B cell (primary cell): ENCODE results near the gene SERGEF.

Experiments
- CTCF ChIP-seq: fragments of 200-600 bp; IDR thresholded peaks from one replicate; pipeline ENCODE4 v1.8.0; 2022; ENCODE audit warnings: antibody characterized with exemption, mild to moderate bottlenecking
- EZH2 ChIP-seq: IDR thresholded peaks from 2 replicates; pipeline ENCODE4 v1.6.1; 2012; ENCODE audit warnings: borderline replicate concordance, low read depth, mild to moderate bottlenecking, moderate library complexity, low read length; ENCODE audit not compliant: insufficient read depth, poor library complexity, severe bottlenecking

- no peak for TF ChIP-seq CTCF
- TF ChIP-seq EZH2: no peak
Measured at GRCh38 chr11:17822401-17822781, 190.5 kb downstream of the SERGEF start.
